HK-2 (cell line): ENCODE data around the gene SLC12A8.

ENCODE experiments used
- DNase-seq: peaks from one replicate; pipeline ENCODE4 v3.0.0-alpha.2; 2018; ENCODE audit not compliant: unreplicated experiment

SLC12A8 gene

GRCh38 chr3:125054062-125054448 lies 158.5 kb downstream of the SLC12A8 start:
- DNase-seq: no peak

- DNase-seq: no peak
Observed at GRCh38 chr3:125053304-125053699, 159.2 kb downstream of the SLC12A8 start.

- no peak for DNase-seq
Observed at GRCh38 chr3:125052624-125053303, 159.8 kb downstream of the SLC12A8 start.

- DNase-seq: peak; percentile 38
Observed at GRCh38 chr3:125051715-125052581, 160.6 kb downstream of the SLC12A8 start.

- DNase-seq: no peak
Observed at GRCh38 chr3:125051205-125051604, 161.3 kb downstream of the SLC12A8 start.

GRCh38 chr3:125050488-125051090 lies 162.0 kb downstream of the SLC12A8 start:
- DNase-seq: no peak

GRCh38 chr3:125048282-125048681 lies 164.3 kb downstream of the SLC12A8 start:
- DNase-seq: no peak

GRCh38 chr3:125045965-125046364 lies 166.6 kb downstream of the SLC12A8 start:
- peak; percentile 62 for DNase-seq

- no peak for DNase-seq
Observed at GRCh38 chr3:125045194-125045593, 167.4 kb downstream of the SLC12A8 start.

GRCh38 chr3:125043599-125044151 lies 168.9 kb downstream of the SLC12A8 start:
- no peak for DNase-seq

GRCh38 chr3:125042725-125043406 lies 169.7 kb downstream of the SLC12A8 start:
- no peak for DNase-seq

GRCh38 chr3:125039131-125040100 lies 173.1 kb downstream of the SLC12A8 start:
- no peak for DNase-seq

GRCh38 chr3:125037498-125038150 lies 174.9 kb downstream of the SLC12A8 start:
- no peak for DNase-seq

- no peak for DNase-seq
Observed at GRCh38 chr3:125035217-125035616, 177.3 kb downstream of the SLC12A8 start.

- no peak for DNase-seq
Observed at GRCh38 chr3:125033616-125034015, 178.9 kb downstream of the SLC12A8 start.

- no peak for DNase-seq
Observed at GRCh38 chr3:125033135-125033534, 179.4 kb downstream of the SLC12A8 start.

GRCh38 chr3:125032683-125033082 lies 179.9 kb downstream of the SLC12A8 start:
- DNase-seq: no peak
